ENCODE results near the gene STX18.

STX18 gene

GRCh38 chr4:4374388-4375098, 167.3 kb downstream of the STX18 start:
- no peak for DNase-seq
